GM18858 (cell line): ENCODE data around the gene CIDEA.
"Not testable (repeated sequence)": the region's sequence is repeated elsewhere in the genome, so short reads cannot be mapped to it uniquely, and the experiment has no call there.

Experiments
- ATAC-seq: cut with Tn5 transposase; IDR thresholded peaks from one replicate; pipeline ENCODE4 v1.9.1; 2021; ENCODE audit not compliant: unreplicated experiment

The CIDEA gene

GRCh38 chr18:12238826-12239225, 15.3 kb upstream of the CIDEA start:
- no peak for ATAC-seq

DNA sequence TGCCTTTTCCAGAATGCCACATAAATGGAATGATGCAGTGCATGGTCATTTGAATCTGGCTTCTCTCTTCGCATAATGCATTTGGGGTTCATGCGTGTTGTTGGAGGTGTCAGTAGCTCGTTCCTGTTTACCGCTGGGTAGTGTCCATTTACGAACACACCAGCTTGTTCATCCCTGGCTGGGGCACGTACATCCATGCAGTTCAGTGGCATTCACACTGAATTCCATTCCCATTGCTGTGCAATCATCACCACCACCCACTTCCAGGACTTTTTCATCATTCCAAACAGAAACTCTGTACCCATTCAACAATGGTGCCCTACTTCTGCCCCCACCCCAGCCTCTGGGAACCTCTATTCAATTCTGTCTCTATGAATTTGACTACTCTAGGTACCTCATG, 14.7 kb upstream of the CIDEA start:
- ATAC-seq: no peak

GRCh38 chr18:12242658-12243260, 11.4 kb upstream of the CIDEA start:
- no peak for ATAC-seq

GRCh38 chr18:12243272-12243671, 10.9 kb upstream of the CIDEA start:
- not testable (repeated sequence) for ATAC-seq

GRCh38 chr18:12245793-12246135, 8.4 kb upstream of the CIDEA start:
- no peak for ATAC-seq

DNA sequence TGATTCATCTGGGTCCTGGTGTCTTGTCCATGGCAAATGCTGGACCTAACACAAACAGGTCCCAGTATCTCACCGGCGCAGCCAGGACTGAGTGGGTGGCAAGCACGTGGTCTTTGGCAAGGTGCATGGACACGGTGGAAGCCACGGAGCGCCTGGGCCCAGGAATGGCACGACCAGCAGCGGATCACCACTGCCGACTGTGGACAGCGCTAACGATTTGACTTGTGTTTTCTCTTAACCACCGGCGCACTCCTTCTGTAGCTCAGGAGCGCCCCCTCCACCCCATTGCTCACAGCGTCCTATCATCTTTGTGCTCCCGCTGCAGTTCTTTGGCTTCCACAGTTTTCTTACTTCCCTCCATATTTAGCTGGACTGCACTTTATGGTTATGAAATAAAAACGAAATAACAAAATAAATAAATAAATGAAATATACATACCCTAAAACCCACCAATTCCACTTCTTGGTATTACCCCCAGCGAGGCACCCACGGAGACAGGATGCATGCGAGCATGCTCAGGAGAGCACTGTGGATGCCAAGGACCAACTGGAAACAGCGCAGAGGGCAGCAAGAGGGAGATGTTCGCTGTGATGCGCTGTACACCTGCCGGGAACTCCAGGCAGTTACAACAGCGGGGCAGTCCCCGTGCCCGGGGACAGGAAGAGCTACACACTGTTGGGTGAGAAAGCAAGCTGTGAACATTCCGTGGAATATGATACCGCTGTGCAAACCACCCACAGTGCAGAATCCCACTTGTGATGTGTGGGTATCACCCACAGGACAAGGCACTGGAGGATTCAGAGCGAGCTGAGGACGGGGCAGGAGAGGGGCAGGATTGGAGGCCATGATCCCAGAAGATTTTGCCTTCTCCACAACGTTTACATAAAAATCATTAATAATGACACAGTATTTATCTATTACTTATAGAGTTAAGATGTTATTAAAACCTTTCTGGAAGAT, 7.0 kb upstream of the CIDEA start:
- no peak for ATAC-seq

DNA sequence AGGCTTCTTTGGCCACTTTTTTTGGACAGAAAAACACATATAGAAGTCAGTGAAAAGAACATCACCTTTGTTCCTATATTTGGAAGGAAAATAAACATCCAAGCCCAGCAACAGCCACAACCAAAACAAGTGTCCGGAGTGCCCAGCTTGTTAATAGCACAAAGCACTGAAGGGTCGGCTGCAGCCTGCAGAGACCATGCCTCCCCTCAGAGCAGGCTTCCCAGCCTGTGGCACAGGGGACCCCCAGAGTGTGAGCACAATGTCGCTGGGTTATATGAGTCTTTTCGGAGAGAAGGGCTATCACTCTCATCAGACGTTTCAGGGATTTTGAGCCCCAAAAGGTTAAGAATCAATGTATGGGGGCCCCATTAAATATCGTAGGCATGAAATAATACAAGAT, 6.2 kb upstream of the CIDEA start:
- no peak for ATAC-seq

DNA sequence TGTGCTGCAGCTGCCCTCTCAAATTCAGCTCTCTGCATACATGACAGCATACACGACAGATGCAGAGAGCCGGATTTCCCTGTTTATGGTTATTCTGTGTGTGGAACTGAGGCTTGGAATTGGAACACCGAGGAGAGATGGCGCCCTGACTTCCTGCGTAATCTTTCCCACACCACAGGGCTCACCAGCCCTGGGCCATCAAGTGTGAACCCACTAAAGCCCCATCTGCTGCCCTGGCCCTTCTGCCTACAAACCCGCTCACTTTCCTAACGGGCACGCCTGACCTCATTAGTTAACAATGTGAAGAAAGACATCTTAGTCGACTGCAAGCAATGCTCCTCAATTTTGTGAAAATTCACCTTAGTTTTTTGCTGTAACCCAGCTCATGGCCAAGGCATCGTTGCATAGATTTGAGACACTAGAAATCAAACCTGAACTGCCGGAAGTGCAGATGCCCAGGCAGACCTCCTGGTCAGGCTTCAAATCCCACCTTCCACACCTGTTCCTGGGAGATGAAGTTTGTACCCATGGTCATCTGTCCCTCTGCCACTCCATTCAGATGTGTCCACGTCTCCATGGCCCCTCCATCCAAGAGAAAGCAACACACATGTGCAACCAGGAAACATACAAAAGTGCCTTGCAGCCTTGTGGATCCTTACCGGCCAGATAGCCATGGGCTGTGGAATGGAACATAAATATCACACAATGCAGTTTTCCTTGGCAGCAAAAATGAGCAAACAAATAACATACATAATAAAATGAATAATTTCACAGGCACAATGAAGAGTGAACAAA, 5.0 kb upstream of the CIDEA start:
- ATAC-seq: no peak

- ATAC-seq: no peak
Measured at GRCh38 chr18:12251311-12251710, 2.9 kb upstream of the CIDEA start.

DNA sequence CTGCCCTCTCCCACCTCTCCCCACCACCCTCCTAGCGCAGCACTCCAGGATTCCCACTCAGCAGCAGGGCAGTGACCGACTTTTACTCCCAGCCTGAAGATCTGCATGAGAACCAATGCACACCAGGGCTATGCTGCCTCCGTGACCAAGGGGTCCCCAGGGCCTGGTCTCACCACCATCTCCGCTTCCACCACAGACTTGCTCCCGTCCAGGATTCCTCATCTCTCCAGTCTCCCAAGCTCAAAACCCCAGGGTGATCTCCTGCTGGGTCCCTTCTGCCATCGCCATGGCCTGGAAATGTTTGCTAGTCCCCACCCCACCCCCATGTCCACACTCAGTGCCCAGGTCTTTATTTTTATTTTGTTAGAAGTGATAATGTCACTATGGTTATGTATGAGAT, 2.1 kb upstream of the CIDEA start:
- ATAC-seq: no peak

DNA sequence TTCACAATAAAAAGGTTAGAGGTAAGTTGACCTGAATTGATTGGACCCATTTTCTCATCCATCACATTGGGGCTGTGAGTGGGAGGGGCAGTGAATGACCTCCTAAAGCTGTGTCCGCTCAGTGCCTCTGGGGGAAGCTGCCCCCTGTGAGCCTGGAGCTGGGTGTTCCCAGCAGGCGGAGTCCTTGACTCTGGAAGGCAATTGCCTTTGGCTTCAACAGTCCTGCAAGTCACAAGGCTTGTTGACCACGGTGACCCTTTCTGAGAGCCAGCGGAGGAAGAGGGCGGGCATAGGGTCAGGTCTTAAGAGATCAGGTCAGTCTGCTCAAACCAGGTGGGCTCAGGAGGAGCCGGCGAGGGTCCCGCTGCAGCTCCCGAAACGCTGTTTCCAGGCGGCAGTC, 1.1 kb upstream of the CIDEA start:
- ATAC-seq: no peak

DNA sequence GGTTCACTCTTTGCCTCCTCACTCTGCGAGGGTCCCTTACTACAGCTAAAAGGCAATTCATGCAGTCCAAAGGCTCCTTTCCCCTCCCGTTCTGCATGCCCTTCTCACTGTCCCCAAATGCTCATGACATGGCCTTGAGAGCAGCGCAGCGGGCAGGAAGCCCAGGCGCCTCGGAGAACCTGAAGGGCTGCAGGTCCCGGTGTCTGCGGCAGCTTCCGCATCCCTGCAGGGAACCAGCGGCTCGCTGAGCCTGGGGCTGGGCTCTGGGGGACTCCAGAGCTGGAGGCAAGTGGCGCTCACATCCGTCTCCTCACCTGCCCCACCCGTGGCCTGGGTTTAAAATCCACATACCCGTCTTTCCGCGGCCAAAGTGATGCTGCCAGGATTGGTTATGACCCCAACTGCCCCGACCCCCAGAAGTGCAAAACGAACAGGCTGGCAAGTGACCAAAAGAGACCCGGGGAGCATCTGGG, 462 bp upstream of the CIDEA start:
- no peak for ATAC-seq

DNA sequence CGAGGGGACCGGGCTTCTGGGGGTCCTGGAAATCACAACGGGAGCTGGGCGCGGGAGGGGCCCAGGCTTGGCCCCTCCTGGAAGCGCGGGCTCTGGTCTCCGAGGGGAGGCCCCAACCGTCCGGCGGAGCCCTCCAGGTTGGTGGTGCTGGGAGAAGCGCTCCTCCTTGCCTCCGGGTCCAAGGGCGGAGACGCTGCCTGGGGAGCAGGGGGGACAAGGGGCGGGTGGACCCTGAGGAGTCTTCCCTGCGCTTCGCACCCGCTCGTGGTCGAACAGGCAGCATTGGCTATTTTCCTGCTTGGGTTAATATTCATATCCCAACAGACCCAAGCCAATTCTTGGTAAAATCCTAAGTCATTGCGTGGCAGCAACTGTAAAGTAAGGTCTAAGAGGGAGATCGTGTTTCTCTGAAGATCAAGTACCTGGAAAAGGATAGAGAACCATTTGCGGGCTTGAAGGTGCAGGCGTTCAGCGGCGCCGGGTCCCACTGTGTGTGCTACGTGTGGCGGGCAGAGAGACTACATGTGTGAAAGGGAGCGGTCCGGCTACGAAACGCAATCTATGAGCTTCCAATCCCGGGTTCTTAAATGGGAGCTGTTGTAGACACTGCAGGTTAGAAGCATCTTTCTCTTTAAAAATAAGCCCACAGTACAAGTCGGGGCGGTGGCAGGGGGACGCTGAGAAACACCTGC, 805 bp downstream of the CIDEA start:
- ATAC-seq: no peak

DNA sequence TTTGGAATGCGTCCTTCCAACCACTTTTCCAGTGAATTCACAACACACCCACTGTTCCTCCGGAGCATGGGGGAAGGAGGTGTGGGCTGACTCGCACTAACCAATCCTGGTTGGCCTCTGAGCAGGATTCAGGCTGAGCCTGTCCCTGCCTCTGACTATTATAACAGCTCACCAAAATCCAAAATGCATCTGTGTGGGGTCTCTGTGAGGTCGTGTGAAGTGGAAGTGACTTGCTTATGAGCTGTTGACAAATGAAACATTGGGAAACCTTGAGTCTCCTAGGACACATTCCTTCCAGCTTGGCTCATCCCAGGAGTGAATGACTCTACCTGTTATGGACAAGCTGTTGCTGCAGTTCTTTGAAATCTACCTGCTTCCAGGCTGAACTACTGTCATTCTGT, 1.5 kb downstream of the CIDEA start:
- no peak for ATAC-seq

- ATAC-seq: no peak
Measured at GRCh38 chr18:12256951-12257350, 2.8 kb downstream of the CIDEA start.

GRCh38 chr18:12257996-12258718, 4.0 kb downstream of the CIDEA start:
- ATAC-seq: no peak

- ATAC-seq: no peak
Measured at GRCh38 chr18:12258719-12259705, 4.9 kb downstream of the CIDEA start.

GRCh38 chr18:12262748-12263147, 8.6 kb downstream of the CIDEA start:
- ATAC-seq: no peak

GRCh38 chr18:12264864-12265263, 10.7 kb downstream of the CIDEA start:
- ATAC-seq: no peak
